Gastroesophageal sphincter (tissue), 3 donors: ENCODE results near the gene CRTC3.
"Not testable (repeated sequence)": the region's sequence is repeated elsewhere in the genome, so short reads cannot be mapped to it uniquely, and the experiment has no call there.

Experiments
- CTCF ChIP-seq, 4 experiments: fragments of 200-600 bp in 2 of 4; fragments of 450-650 bp in 2 of 4; sonication (generic) in 1 of 4; IDR thresholded peaks; one replicate each; pipeline ENCODE4 v1.5.1; 2017 to 2019; ENCODE audit warnings: antibody characterized with exemption in 4 of 4, mild to moderate bottlenecking in 2 of 4, moderate library complexity in 2 of 4
- POLR2AphosphoS5 ChIP-seq: sonication (generic); formaldehyde crosslinking; IDR thresholded peaks from one replicate; pipeline ENCODE4 v1.6.1; 2017; ENCODE audit warnings: antibody characterized with exemption

GRCh38 chr15:90524018-90524803 is 5.5 kb upstream of the CRTC3 start:
- TF ChIP-seq POLR2AphosphoS5; CTCF (IDR thresholded peaks at IDR 0.05): not testable (repeated sequence)
